DND-41 (cell line): ENCODE results near the gene C6orf15.

Source experiments
- CTCF ChIP-seq: IDR thresholded peaks from 2 replicates; pipeline ENCODE4 v1.5.1; 2012; ENCODE audit warnings: borderline replicate concordance, low read length, moderate library complexity, mild to moderate bottlenecking; ENCODE audit not compliant: poor library complexity, severe bottlenecking; ENCODE audit errors: extremely low read depth
- EZH2 ChIP-seq: IDR thresholded peaks from 3 replicates; pipeline ENCODE4 v1.6.1; 2012; ENCODE audit warnings: borderline replicate concordance, low read depth, mild to moderate bottlenecking, moderate library complexity, low read length, inconsistent platforms; ENCODE audit not compliant: severe bottlenecking

- TF ChIP-seq CTCF (no peak), EZH2 (no peak)
Measured at GRCh38 chr6:31090973-31091364, 21.4 kb downstream of the C6orf15 start.
